PC-3 (cell line): ENCODE measurements around the gene RAPGEF4. TPM values are rescaled to one million over a fixed set of nuclear protein-coding genes. Genes with fewer than 3 reads are reported as not detected.

Experiments
- ATAC-seq: fragments of 200-7000 bp; cut with Tn5 transposase; 2 replicates; pipeline ENCODE4 v1.9.1; 2020; ENCODE audit warnings: mild to moderate bottlenecking, moderate library complexity
- BruUV-seq: library from RNA; stranded (reverse); fragments of 400-500 nt; replicated peaks from 2 replicates; lab custom pipeline; 2021; lab: Mats Ljungman, UMichigan
- CTCF ChIA-PET: fragments of 300-600 bp; sonication (Branson Sonifier 250); formaldehyde crosslinking; loops from one replicate; lab custom pipeline; 2022; ENCODE audit warnings: antibody characterized with exemption; lab: Charles Lee
- POLR2A ChIA-PET: fragments of 300-600 bp; sonication (Branson Sonifier 250); formaldehyde crosslinking; loops from one replicate; lab custom pipeline; 2022; ENCODE audit warnings: antibody characterized with exemption; ENCODE audit not compliant: unreplicated experiment; lab: Charles Lee
- DNase-seq: peaks from one replicate; pipeline ENCODE4 v3.0.0-alpha.2; 2015
- H2AFZ ChIP-seq: fragments of 300-600 bp; sonication (generic); 2 replicates; pipeline ENCODE4 v1.6.0; 2016; ENCODE audit warnings: antibody characterized with exemption, low read length
- H3F3A ChIP-seq: fragments of 300-600 bp; sonication (generic); one replicate; pipeline ENCODE4 v1.6.0; 2017; ENCODE audit warnings: antibody characterized with exemption, low read length, control low read depth, mild to moderate bottlenecking; ENCODE audit not compliant: unreplicated experiment
- H3K27ac ChIP-seq: fragments of 300-600 bp; sonication (generic); 2 replicates; pipeline ENCODE4 v1.5.1; 2016; ENCODE audit warnings: mild to moderate bottlenecking, low read length
- H3K27me3 ChIP-seq: fragments of 300-600 bp; sonication (generic); 2 replicates; pipeline ENCODE4 v1.6.1; 2016; ENCODE audit warnings: low read length, mixed read lengths
- H3K36me3 ChIP-seq: fragments of 300-600 bp; sonication (generic); 2 replicates; pipeline ENCODE4 v1.6.1; 2016; ENCODE audit warnings: low read depth, mixed run types, low read length, mixed read lengths
- H3K4me1 ChIP-seq: fragments of 300-600 bp; sonication (generic); 2 replicates; pipeline ENCODE4 v1.5.1; 2016; ENCODE audit warnings: low read length; ENCODE audit not compliant: insufficient read depth
- H3K4me2 ChIP-seq: fragments of 300-600 bp; sonication (generic); 2 replicates; pipeline ENCODE4 v1.6.0; 2016; ENCODE audit warnings: low read length
- H3K4me3 ChIP-seq: fragments of 300-600 bp; sonication (generic); 2 replicates; pipeline ENCODE4 v1.5.1; 2016; ENCODE audit warnings: mild to moderate bottlenecking, low read length, mixed read lengths
- H3K79me2 ChIP-seq: fragments of 300-600 bp; sonication (generic); 2 replicates; pipeline ENCODE4 v1.6.1; 2017; ENCODE audit warnings: low read length, mixed read lengths
- H3K9ac ChIP-seq: fragments of 300-600 bp; sonication (generic); 2 replicates; pipeline ENCODE4 v1.6.0; 2016; ENCODE audit warnings: mild to moderate bottlenecking, low read length
- H3K9me2 ChIP-seq: fragments of 300-600 bp; sonication (generic); replicated peaks from 2 replicates; pipeline ENCODE4 v1.6.1; 2016; ENCODE audit warnings: mixed run types, low read length, mixed read lengths
- H3K9me3 ChIP-seq: fragments of 300-600 bp; sonication (generic); 2 replicates; pipeline ENCODE4 v1.6.1; 2016; ENCODE audit warnings: low read length, mixed read lengths
- H4K20me1 ChIP-seq: fragments of 300-600 bp; sonication (generic); 2 replicates; pipeline ENCODE4 v1.6.1; 2016; ENCODE audit warnings: low read length, mixed read lengths
- EZH2 ChIP-seq: fragments of 300-600 bp; sonication (generic); IDR thresholded peaks from one replicate; pipeline ENCODE4 v1.6.1; 2017; ENCODE audit warnings: antibody characterized with exemption, mild to moderate bottlenecking, low read length; ENCODE audit not compliant: unreplicated experiment
- EZH2phosphoT487 ChIP-seq: fragments of 300-600 bp; sonication (generic); IDR thresholded peaks from 2 replicates; pipeline ENCODE4 v1.6.1; 2018; ENCODE audit warnings: mild to moderate bottlenecking, antibody characterized with exemption, low read length, borderline replicate concordance
- intact Hi-C: fragments of 100-400 bp; cut with micrococcal nuclease; formaldehyde crosslinking; loops from 2 replicates; pipeline ENCODE4 v1.9.0; 2023
- total RNA-seq: library from RNA; depleted of rRNA; stranded (reverse); fragments of >200 nt; gene quantifications from 2 replicates; pipeline ENCODE4 v1.2.3, GENCODE V29; 2014
- TF ChIP-seq, protein P1 (sequence below): fragments of 300-600 bp; sonication (generic); conservative IDR thresholded peaks from 2 replicates; pipeline ENCODE4 v1.5.1; 2017; ENCODE audit warnings: antibody characterized with exemption, low read depth, mild to moderate bottlenecking, low read length

Gene RAPGEF4
- total RNA-seq, 1 experiment from 2014 or later, result 0.87 TPM

DNA sequence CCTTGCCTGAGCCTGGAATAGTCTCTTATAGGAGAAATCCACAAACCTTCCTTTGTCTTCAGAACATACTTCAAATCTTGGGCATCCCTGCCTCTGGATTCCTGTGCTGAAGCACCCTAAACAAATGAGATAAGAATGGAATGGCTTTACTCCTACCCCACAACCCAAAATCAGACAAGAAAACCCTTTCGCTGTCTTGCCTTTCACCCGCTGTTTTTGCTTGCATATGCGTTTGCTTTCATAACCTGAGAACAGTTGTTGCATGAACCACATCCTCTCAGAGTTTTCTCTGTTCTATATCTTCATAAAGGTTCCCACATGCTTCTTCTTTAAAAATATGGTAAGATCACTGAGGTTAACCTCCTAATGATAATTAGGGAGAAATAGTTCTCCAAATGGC is 207.9 kb downstream of the RAPGEF4 start:
- Histone ChIP-seq H3K4me2 (no peak overlapping the region), H3K79me2 (no peaks in the 10 kb centered on the region), H3K9me3 (no peaks in the 10 kb centered on the region), H4K20me1 (no peaks in the 10 kb centered on the region), H3K27ac (no peak overlapping the region), H3F3A (no peaks in the 10 kb centered on the region), H3K36me3 (no peaks in the 10 kb centered on the region), H3K9ac (no peak overlapping the region), H3K4me3 (no peak overlapping the region), H3K9me2 (no peaks in the 10 kb centered on the region), H3K4me1 (peaks cover 12% of the 10 kb centered on the region; the same call in 1 of the 2 replicates), H2AFZ (no peak overlapping the region), H3K27me3 (no peaks in the 10 kb centered on the region)
- intact Hi-C loops, result no loop called here
- ChIA-PET POLR2A (no interaction called here), CTCF (interaction anchor here (0.6 kb wide), 1 partner anchor 15 kb away, joined by 4 read pairs; no protein-coding TSS in a partner anchor)
- TF ChIP-seq, protein P1, sequence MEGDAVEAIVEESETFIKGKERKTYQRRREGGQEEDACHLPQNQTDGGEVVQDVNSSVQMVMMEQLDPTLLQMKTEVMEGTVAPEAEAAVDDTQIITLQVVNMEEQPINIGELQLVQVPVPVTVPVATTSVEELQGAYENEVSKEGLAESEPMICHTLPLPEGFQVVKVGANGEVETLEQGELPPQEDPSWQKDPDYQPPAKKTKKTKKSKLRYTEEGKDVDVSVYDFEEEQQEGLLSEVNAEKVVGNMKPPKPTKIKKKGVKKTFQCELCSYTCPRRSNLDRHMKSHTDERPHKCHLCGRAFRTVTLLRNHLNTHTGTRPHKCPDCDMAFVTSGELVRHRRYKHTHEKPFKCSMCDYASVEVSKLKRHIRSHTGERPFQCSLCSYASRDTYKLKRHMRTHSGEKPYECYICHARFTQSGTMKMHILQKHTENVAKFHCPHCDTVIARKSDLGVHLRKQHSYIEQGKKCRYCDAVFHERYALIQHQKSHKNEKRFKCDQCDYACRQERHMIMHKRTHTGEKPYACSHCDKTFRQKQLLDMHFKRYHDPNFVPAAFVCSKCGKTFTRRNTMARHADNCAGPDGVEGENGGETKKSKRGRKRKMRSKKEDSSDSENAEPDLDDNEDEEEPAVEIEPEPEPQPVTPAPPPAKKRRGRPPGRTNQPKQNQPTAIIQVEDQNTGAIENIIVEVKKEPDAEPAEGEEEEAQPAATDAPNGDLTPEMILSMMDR, result no peak
- no peak for TF ChIP-seq EZH2phosphoT487
- TF ChIP-seq EZH2, result no peak
- BruUV-seq, result no TSS peak
- no peak for DNase-seq
- ATAC-seq, result peak; percentile 20; the same call in 1 of the 2 replicates

DNA sequence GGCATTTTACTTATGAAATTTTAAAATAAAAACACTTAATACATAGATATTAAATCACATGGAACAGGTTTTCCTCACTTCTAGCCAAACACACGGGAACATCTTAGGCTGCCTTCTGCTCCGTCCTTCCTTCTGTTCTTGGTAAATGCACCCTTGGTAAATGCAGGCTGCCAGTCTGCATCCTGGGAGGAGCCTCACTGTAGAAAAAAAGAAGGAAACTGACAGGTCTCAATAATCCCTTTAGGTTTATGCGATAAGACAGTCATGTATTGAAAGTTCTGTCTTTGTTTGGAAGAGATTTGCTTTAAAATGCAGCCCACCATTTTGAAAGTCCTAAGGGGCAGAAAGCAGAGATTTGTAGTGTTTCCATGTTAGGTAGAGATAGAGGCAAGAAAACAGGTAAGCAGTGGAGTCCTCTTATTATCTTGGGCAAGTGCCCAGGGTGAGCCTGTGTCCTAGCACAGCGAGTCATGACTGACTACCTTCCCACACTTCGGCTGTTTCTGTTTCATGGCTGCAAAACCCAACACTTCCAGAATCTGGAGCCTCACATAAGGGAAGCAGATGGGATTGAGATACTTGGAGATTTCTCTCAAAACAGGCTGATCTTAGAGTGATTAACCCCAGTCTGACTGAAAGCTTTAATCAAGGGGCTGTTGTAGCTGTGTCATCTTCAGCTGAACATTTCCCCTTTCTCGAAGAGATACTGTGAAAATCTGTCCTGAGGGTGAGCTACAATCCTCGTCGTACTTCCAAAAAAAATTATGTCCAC is 208.6 kb downstream of the RAPGEF4 start:
- Histone ChIP-seq H3K9me2 (no peaks in the 10 kb centered on the region), H3K9ac (no peak overlapping the region), H3K9me3 (no peaks in the 10 kb centered on the region), H3K36me3 (no peaks in the 10 kb centered on the region), H4K20me1 (no peaks in the 10 kb centered on the region), H2AFZ (peak overlapping the region; percentile 44), H3K79me2 (no peaks in the 10 kb centered on the region), H3K4me1 (peaks cover 12% of the 10 kb centered on the region; the same call in 1 of the 2 replicates), H3K4me2 (no peak overlapping the region), H3F3A (no peaks in the 10 kb centered on the region), H3K4me3 (no peak overlapping the region), H3K27ac (no peak overlapping the region), H3K27me3 (no peaks in the 10 kb centered on the region)
- DNase-seq (peak; percentile 50), ATAC-seq (peak; percentile 72)
- no TSS peak for BruUV-seq
- CTCF ChIA-PET, result no interaction called here
- POLR2A ChIA-PET, result no interaction called here
- intact Hi-C loops, result no loop called here
- no peak for TF ChIP-seq EZH2phosphoT487
- no peak for TF ChIP-seq EZH2
- TF ChIP-seq, protein P1, result no peak
